Activated CD4-positive, CD25-positive, alpha-beta regulatory T cell treated with anti-CD3 and anti-CD28 coated beads, Interleukin-2, amount 50 U/mL, for 24 hours (primary cell): ENCODE results near the gene RNF141.

Experiments used
- ATAC-seq, 2 donors: fragments of 150-1000 bp; cut with Tn5 transposase; one replicate each; pipeline ENCODE4 v1.10.0; 2021; ENCODE audit warnings: mild to moderate bottlenecking in 1 of 2, moderate library complexity in 1 of 2

Gene RNF141

GRCh38 chr11:10561043-10561818, 20.2 kb upstream of the RNF141 start:
- no peak for ATAC-seq

GRCh38 chr11:10558288-10558687, 17.3 kb upstream of the RNF141 start:
- ATAC-seq = no peak

GRCh38 chr11:10556590-10556989, 15.6 kb upstream of the RNF141 start:
- ATAC-seq = no peak

- ATAC-seq = no peak
These were observed 10.9 kb upstream of the RNF141 start for GRCh38 chr11:10551845-10552352.

GRCh38 chr11:10551290-10551592, 10.3 kb upstream of the RNF141 start:
- ATAC-seq = no peak

- no peak for ATAC-seq
These were observed 9.7 kb upstream of the RNF141 start for GRCh38 chr11:10550503-10551289.

GRCh38 chr11:10544491-10545465, 3.8 kb upstream of the RNF141 start:
- ATAC-seq = no peak

- no peak for ATAC-seq
These were observed 2.8 kb upstream of the RNF141 start for GRCh38 chr11:10543782-10544181.

- ATAC-seq = no peak
These were observed 1.8 kb upstream of the RNF141 start for GRCh38 chr11:10542776-10543175.

GRCh38 chr11:10541561-10541930, 559 bp upstream of the RNF141 start:
- ATAC-seq = no peak

- peak; percentile 1 to 9 for ATAC-seq
These were observed 457 bp downstream of the RNF141 start for GRCh38 chr11:10540546-10540914.

GRCh38 chr11:10539339-10539738, 1.6 kb downstream of the RNF141 start:
- ATAC-seq = no peak

GRCh38 chr11:10538924-10539323, 2.1 kb downstream of the RNF141 start:
- ATAC-seq = no peak

- no peak for ATAC-seq
These were observed 3.4 kb downstream of the RNF141 start for GRCh38 chr11:10537600-10537999.

- no peak for ATAC-seq
These were observed 6.7 kb downstream of the RNF141 start for GRCh38 chr11:10534316-10534715.

- ATAC-seq = no peak
These were observed 7.7 kb downstream of the RNF141 start for GRCh38 chr11:10533323-10533722.

GRCh38 chr11:10532526-10532925, 8.5 kb downstream of the RNF141 start:
- ATAC-seq = no peak

GRCh38 chr11:10529279-10529678, 11.7 kb downstream of the RNF141 start:
- no peak for ATAC-seq

- ATAC-seq = no peak
These were observed 12.9 kb downstream of the RNF141 start for GRCh38 chr11:10528121-10528520.

GRCh38 chr11:10526974-10527918, 13.7 kb downstream of the RNF141 start:
- ATAC-seq = peak; percentile 92 to 94

GRCh38 chr11:10524471-10524870, 16.5 kb downstream of the RNF141 start:
- ATAC-seq = no peak

GRCh38 chr11:10522921-10523320, 18.1 kb downstream of the RNF141 start:
- ATAC-seq = no peak
